Measurements from ENCODE around the gene SHC4.

SHC4 gene

DNA sequence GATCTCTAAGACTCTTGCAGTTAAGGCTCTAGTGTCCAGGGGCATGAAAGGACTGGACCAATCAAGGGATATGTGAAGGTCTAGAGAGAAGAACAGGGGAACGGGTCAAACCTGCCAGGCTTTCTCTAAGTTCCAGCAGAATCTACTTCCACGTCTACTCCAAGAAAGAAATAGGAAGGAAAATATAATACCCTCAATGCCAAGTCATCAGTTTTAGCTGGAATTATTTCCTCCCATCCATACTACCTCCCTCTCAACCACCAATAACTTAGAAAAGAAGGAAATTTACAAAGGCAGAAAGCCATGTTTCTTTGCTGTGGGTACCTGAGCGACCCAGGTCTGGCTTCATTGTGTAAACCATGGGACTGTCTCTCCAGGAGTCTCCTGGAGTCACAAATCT lies 7.8 kb downstream of the SHC4 start:
- DNase-seq (ENCODE audit: low spot score) = no peak
- no peak for TF ChIP-seq CTCF (IDR thresholded peaks at IDR 0.05)
- Histone ChIP-seq H3K27ac (peak overlapping the region; percentile 40 to 89), H3K4me3 (no peak overlapping the region)

- Histone ChIP-seq H3K4me3 (no peak overlapping the region), H3K27ac (peak overlapping the region; percentile 62 to 89)
- DNase-seq (ENCODE audit: low spot score) = no peak
- no peak for TF ChIP-seq CTCF (IDR thresholded peaks at IDR 0.05)
Observed at GRCh38 chr15:48955370-48955769, 8.3 kb downstream of the SHC4 start.

- TF ChIP-seq CTCF (IDR thresholded peaks at IDR 0.05) = no peak
- Histone ChIP-seq H3K27ac (peak overlapping the region; percentile 62 to 89), H3K4me3 (peak overlapping the region; percentile 14)
- DNase-seq (ENCODE audit: low spot score) = no peak
Observed at GRCh38 chr15:48954538-48954937, 9.2 kb downstream of the SHC4 start.

DNA sequence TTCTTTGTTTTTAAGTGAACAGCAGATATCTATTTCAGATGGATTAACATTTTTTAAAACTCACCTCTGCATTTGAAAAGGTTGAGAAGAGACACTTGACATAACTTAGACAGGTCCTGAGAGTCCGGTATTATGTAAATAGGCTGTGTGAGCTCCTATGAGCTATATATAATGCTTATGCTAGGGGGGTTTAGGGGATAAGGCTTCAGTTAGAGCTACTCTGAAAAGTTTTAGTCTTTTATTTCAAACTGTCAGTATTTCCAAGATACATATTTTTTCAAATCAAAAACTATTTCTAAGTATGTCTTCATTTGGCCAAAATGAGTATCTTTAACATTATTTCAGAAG lies 16.9 kb downstream of the SHC4 start:
- no peak for TF ChIP-seq CTCF (IDR thresholded peaks at IDR 0.05)

GRCh38 chr15:48946074-48946839 lies 17.5 kb downstream of the SHC4 start:
- no peak for DNase-seq (ENCODE audit: low spot score)
- no peak for TF ChIP-seq CTCF (IDR thresholded peaks at IDR 0.05)
- peak overlapping the region; percentile 32 for H3K4me3 ChIP-seq
- peak overlapping the region; percentile 70 to 90 for H3K27ac ChIP-seq

More for the DNA sequence above, 16.9 kb downstream of the SHC4 start:
- H3K4me3 ChIP-seq = peak overlapping the region; percentile 32
- DNase-seq (ENCODE audit: low spot score) = no peak
- peak overlapping the region; percentile 70 to 90 for H3K27ac ChIP-seq

DNA sequence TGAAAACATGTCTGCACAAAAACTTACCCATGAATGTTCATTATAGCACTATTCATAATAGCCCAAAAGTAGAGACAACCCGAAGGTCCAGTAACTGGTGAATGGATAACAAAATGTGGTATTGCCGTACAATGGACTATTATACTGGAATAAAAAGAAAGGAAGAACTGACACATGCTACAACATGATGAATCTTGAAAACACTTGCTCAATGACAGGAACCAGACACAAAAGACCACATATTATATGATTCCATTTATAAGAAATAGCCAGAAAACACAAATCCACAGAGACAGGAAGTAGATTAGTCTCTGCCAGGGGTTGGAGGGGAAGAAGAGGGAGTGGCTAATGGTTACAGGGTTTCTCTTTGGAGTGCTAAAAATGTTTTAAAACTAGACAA lies 18.3 kb downstream of the SHC4 start:
- DNase-seq (ENCODE audit: low spot score) = no peak
- no peak for TF ChIP-seq CTCF (IDR thresholded peaks at IDR 0.05)
- H3K27ac ChIP-seq = peak overlapping the region; percentile 70 to 90
- no peak overlapping the region for H3K4me3 ChIP-seq

- TF ChIP-seq CTCF (IDR thresholded peaks at IDR 0.05) = no peak
- no peak overlapping the region for H3K27ac ChIP-seq
Observed at GRCh38 chr15:48941904-48942303, 21.8 kb downstream of the SHC4 start.

More at GRCh38 chr15:48941904-48942303, 21.8 kb downstream of the SHC4 start:
- no peak for DNase-seq (ENCODE audit: low spot score)
- H3K4me3 ChIP-seq = no peak overlapping the region
